GM18870 (cell line): ENCODE data around the gene SRP72.
"Not testable (repeated sequence)": the region's sequence is repeated elsewhere in the genome, so short reads cannot be mapped to it uniquely, and the experiment has no call there.

Source experiments
- ATAC-seq: cut with Tn5 transposase; IDR thresholded peaks from one replicate; pipeline ENCODE4 v1.9.1; 2021; ENCODE audit warnings: moderate library complexity; ENCODE audit not compliant: unreplicated experiment

Gene SRP72, protein sequence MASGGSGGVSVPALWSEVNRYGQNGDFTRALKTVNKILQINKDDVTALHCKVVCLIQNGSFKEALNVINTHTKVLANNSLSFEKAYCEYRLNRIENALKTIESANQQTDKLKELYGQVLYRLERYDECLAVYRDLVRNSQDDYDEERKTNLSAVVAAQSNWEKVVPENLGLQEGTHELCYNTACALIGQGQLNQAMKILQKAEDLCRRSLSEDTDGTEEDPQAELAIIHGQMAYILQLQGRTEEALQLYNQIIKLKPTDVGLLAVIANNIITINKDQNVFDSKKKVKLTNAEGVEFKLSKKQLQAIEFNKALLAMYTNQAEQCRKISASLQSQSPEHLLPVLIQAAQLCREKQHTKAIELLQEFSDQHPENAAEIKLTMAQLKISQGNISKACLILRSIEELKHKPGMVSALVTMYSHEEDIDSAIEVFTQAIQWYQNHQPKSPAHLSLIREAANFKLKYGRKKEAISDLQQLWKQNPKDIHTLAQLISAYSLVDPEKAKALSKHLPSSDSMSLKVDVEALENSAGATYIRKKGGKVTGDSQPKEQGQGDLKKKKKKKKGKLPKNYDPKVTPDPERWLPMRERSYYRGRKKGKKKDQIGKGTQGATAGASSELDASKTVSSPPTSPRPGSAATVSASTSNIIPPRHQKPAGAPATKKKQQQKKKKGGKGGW

DNA sequence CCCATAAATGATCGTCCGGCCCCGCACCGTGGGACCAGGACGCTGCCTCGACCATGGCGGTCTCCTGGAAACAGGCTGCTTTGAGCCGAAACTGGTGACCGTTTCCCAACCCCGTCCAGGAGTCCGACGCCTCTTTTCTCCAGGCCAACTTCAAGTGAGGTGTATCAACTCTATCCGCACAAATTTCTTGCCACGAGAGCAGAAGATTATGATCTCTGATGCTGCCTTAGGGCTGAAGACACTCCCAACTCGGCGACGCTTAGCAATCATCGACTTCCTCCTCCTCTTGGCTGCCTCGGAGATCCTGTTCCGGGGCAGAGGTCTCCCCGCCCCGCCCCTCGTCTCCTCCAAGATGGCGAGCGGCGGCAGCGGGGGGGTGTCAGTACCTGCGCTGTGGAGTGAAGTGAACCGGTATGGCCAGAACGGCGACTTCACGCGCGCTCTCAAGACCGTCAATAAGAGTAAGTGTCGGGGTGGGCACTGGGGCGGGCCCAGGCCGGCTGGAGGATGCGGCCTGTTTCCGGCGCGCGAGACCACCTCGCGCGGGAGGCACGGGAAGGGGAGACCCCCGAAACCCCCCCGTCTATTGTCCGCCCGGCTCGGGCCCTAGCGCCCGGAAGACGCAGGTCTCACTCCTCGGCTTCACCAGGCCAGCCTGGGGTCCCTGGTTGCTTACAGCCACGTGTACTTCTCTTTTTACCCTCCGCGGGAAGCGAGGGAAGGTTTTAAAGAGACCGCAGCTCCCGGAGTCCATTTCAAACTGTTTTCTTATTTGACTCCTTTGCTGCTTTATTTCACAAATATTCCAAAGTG lies at the start of gene SRP72:
TSS of gene SRP72 (plus strand) at position 334 of the 813 bp plus-strand sequence. CDS start at position 353, 19 bp downstream.
- ATAC-seq = peak; percentile 90

DNA sequence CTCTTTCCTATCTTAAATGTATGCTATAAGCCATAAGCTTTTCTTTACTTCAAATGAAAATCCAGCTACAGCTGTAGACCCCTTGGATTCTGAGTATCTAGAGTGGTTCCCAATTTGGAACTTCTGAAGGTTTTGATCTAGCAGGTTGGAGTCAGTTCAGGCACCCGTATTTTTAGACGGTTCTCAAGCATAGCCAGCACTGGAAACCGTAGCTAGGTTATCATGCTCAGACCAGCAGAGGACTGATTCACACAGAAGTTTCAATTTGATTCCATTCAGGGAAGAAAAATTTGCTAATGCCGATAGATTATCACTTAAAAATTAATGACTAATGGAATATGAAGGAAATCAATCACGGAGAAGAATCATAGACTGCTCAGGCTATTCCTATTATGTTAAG lies 43.2 kb upstream of the SRP72 start:
- ATAC-seq = no peak

DNA sequence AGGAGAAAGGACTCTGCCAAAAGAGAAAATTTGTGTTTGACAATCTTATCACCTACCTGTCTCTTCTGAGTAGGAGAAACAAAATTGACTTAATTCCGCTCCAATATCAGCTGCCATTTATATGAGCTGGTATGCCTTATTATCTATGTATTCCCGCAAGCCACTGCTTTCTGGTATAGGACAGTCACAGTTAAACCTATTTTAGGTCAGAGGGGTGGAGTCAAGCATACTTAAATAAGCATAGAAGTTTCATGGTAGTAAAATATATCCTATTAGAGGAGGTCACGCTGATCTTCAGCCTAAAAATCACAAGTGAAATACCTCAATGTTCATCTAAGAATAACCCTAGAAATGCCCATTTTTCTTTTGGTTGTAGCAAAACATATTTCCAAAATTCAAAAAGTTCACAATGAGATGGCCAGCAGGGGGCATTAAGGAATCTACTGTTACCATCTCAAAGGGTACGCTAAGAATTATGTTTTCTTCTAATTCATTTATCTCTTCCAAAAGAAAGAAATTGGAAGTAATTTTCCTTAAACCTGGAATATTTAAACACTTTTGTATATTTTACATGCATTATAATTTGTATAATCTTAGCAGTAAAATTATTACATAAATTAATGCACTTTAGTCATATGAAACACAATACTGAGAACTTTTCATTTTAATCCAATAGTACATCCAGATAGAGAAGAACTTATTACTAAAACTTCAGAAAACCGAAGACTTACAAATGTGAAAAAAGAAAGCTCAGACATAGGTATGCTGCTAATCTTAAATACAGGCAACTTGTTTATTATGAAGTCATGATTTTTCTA lies 42.5 kb upstream of the SRP72 start:
- no peak for ATAC-seq

DNA sequence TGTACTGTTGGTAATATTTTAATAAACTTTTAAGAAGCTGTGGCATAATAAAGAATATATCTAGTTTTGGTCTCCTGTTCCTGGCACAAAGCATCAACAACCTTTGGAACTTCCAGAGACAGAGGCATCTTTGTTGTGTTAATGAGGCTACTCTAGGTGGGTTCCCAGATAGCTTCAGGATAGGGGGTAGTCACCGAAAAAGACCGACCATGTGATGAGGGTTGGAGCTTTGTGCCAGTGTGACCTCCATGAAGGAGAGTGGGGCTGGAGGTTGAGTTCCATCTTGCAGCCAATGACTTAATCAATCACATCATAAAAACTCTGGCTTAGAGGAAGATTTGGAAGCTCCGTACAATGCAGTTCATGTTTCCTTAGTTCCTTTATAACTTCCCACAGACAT lies 41.9 kb upstream of the SRP72 start:
- ATAC-seq = no peak

DNA sequence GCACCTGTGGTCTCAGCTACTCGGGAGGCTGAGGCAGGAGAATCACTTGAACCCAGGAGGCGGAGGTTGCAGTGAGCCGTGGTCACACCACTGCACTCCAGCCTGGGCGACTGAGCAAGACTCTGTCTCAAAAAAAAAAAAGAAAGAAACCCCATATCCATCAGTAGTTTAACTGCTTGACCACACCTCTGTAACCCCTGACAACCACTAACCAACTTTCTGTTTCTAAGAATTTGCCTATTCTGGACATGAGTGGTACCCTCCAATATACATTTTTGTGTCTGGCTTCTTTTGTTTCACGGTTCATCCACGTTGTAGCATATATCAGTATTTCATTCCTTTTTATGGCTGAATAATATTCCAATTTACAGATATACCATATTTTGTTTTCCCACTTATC lies 41.1 kb upstream of the SRP72 start:
- peak; percentile 87 for ATAC-seq

DNA sequence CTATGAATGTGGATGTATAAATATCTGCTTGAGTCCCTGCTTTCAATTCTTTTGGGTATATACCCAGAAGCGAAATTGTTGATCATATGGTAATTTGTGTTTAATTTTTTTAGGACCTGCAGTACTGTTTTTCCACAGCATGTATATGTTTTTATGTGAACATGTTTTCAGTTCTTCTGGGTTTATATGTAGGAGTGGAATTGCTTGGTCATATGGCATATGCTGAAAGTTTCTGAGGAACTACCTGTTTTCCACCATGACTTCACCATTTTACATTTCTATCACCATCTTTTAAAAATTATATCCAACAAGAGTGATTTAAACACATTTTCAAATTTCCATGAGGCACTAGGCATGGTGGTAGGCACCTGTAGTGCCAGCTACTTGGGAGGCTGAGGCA lies 40.2 kb upstream of the SRP72 start:
- ATAC-seq = no peak

DNA sequence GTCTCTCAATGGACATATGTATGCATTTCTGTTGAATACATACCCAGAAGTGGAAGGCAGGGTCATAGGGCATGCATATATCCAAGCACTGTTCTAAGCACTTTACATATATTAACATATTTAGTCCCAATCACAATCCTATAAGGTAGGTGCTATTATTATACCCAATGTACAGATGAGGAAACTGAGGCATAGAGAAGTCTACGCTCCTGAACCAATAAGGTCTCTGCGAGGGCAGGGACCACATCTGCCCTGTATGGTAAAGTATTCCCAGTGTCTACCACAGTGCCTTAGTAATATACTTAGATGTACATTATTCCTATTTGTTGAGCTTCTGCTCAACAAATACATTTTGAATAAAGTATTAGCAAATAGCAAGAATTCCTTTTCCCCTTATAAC lies 37.2 kb upstream of the SRP72 start:
- no peak for ATAC-seq

DNA sequence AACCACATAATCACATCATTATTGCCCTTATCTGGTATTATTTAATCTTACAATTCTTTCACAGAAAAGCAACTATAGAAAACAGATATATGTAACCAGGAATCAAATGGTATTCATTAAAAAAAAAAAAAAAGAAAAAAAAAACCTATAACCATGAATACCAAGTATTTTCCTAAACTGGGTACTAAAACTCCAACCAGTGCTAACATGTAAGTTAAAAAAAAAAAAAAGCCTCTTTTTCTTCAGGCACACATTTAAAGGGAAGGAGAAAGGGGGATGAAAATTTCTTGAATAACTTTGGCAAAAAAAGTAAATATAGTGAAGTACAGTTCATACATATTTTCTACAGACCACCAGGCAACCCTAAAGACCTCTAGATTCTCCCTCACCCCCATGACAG lies 34.1 kb upstream of the SRP72 start:
- no peak for ATAC-seq

DNA sequence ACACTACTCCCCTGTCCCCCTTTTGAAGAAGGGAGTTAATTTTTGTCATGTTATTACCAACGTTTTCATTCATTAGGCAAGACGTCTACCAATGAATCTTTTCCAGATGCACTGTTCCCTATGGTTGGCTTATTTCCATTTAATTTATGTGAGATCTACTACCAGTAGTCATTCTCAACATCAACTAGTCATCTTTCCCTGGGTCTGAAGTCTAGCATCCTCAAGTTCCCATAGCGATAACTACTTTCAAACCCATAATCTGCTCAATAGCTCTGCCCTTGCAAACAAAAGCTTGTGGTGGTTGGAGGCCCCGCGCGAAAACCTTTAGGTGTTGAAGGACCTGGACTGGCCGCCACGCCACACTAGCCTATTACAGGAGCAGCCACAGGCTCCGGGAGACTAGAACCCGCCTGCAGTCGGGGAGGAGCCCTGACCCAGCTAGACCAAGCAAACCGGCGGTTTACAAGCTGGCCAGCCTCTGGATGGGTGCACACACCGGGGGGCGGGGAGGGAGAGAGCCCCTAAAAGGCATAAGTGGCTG lies 32.7 kb upstream of the SRP72 start:
- ATAC-seq = peak; percentile 8

DNA sequence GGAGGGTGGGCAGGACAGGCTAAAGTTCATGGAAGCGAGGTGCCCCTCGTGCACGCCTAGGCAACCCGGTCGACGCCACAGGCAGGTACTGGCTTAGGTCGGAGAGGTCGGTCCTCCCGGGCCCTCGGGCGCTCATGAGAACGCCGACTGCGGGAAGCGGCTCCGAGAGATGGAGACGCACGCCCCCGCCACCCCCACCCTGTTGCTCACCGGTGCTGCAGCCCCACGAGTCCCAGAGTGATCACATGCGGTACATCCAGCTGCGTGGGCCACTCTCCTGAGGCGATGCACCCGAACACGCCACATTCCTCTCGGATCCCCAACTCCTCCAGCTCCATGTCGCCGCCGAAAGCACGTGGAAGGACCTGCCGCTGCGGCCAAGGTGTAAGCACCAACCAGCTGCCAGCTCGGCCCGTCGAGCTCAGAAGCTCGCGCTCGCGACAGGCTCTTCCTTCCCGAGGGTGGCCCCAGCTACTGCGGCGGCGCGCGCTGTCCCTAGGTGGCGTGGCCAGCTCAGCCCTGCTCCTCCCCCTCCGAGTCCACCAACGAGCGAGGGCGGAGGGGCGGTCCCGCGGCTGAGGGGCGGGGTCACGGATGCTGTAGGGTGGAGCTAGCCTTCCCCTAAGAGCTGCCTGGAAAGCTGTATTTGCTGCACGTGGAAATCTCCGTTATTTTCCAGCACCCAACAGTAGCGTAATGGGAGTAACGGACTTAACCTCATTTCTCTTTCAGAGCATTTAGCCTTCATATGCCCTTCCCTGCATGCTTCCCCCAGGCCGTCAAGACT lies 32.1 kb upstream of the SRP72 start, which contains the start of gene PPAT:
TSS of gene PPAT (minus strand) at position 476 of the 787 bp plus-strand sequence. CDS start at position 338, 138 bp downstream.
- peak; percentile 63 for ATAC-seq

DNA sequence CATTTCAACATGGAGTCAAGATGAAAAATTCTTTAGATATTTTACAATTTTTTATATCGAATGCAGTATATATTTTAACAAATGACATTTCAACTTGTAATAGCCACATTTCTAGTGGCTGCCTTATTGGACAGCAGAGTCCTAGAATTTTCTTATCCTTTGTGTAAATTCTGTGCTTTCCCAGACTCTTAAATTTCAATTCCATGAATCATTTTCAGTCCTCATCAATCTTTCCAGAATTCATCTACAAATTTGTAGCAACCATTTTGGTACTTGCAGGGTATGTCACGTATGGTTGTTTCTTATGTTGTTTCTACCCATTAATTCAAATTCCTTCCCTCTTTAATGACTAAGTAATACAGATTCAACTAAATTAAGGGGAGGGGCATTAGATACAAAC lies 28.7 kb upstream of the SRP72 start:
- ATAC-seq = no peak

DNA sequence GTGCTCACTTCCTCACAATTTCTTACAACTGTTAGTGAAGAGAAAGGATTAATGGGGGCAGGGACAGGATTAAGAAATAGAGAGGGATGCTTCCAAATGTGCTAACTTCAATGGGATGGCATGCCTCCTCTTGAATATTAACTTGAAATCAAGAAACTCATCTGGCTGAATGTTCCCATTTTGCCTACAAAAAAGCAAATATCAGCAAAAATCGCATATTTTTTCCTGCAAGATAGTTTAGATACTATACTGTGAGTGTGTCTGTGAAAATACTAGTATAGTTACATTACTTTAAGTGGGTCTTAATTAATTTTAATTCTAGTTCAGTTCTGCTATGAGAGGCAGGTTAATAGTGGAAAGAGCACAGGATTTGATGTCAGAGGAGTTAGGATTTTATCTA lies 26.4 kb upstream of the SRP72 start:
- ATAC-seq = no peak

DNA sequence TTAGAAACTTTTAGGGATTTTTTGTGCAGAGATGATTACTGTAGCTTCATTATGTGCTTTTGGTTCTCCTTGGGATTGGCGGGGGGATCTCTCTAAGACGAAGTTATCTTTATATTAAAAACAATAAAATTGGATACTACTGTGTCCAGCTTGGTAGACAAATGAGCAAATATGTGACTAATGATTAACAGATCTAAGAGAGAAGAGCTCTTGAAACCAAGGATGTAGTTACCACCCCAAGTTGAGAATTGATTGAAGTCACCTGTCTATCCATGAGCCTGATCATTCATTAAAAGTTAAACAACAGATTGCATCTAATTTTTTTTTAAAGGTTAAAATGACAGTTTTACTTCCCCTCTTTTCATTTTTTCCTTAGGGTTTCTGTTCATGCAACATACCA lies 22.7 kb upstream of the SRP72 start:
- ATAC-seq = no peak

DNA sequence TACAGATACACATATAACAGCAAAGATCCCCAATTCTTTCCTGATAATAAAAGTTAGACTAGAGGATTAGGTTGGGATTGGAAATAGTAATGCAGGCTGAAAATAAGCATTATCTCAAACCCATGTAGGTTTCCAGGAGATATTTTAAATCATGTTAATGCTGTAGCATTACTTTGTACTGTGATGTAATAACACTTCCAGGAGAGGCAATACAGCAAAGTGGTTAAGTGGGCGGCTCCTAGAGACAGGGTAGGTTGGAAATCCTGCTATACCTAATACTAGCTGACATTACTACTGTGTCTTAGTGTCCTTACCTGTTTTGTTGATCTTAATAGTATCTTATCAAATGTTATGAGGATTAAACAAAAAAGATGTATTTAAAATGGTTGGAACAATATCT lies 21.7 kb upstream of the SRP72 start:
- ATAC-seq = no peak

DNA sequence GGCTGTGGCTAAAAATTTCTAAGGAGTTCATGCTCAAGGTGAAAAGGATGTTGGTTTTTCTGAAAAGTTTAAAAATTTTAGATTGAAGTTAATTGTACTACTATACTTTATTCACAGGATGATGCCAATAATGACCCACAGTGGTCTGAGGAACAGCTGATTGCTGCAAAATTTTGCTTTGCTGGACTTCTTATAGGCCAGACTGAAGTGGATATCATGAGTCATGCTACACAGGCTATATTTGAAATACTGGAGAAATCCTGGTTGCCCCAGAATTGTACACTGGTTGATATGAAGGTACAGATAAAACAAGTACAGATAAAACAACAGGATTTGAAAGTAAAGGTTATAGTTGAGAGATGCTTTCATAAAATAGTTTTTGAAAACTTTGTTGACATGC lies 19.1 kb upstream of the SRP72 start:
- no peak for ATAC-seq

DNA sequence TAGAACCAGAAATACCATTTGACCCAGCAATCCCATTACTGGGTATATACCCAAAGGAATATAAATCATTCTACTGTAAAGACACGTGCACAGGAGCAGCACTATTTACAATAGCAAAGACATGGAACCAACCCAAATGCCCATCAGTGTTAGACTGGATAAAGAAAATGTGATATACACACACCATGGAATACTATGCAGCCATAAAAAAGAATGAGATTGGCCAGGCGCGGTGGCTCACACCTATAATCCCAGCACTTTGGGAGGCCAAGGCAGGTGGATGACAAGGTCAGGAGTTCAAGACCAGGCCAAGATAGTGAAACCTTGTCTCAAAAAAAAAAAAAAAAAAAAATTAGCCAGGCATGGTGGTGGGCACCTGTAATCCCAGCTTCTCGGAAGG lies 17.9 kb upstream of the SRP72 start:
- ATAC-seq = not testable (repeated sequence)

DNA sequence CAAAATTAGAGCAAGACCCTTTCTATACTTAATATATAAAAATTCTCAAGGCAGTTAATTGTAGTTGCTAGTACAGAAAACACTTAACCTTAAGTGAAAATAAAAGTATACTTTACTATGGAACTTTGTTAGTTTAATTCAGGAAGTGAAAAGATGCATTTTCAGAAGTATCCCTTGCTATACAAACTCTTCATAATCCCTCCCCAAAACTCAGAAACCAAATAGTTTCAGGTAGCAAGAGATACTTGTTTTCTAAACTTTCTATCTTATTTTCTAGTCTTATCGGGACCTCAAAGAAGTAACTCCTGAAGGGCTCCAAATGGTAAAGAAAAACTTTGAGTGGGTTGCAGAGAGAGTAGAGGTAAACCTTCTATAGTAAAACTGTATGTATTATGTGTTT lies 17.1 kb upstream of the SRP72 start:
- no peak for ATAC-seq

DNA sequence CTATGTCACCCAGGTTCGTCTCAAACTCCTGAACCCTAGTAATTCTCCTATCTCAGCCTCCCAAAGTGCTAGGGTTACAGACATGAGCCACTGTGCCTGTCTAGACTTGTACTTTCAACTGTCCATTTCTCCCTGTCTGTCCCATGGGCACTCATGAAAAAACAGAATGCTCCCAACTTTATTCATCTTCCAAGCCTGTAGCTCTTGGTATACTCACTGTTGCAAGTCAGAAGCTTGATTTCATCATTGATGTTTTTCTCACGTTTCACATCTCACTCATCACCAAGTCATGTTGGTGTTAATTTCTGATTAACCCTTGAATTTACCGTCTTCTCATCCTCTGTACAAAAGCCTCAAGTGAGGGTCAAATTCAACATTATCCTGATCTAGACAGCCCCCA lies 7.3 kb upstream of the SRP72 start:
- ATAC-seq = no peak

DNA sequence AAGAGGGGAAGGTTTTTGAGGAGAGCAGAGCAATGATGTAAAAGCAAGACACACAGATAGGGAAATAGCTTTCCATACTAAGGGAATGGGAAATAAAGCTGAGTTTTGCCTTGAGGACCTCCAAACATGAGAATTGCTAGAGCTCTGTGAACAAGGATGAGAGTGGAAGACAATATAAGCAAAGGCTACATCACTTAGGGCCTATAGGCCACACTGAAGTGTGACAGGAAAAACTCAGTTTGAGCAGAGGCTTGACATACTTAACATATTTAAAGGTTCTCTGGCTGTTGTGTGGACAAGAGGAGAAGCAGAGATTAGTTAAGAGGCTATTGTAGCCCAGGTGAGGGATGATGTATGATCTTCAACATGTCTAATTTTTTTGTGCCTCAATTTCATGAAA lies 5.3 kb upstream of the SRP72 start:
- no peak for ATAC-seq

DNA sequence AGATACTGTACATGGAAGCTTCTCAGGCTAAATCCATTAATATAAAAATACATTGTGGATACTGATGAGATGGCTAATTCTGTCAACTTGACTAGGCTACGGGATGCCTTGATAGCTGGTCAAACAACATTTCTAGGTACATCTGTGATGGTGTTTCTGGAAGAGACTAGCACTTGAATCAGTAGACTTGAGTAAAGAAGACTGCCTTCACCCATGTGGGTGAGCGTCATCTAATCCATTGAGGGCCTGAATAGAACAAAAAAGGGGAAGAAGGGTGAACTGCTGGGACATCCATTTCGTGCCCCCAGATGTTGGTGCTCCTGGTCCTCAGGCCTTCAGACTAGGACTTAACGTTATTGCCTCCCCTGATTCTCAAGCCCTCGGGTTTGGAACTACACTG lies 3.7 kb upstream of the SRP72 start:
- ATAC-seq = no peak
